Measurements from ENCODE around the gene TRMT10C. TPM values are rescaled to one million over a fixed set of nuclear protein-coding genes. Genes with fewer than 3 reads are reported as not detected.
A peak's percentile ranks its signal among the peaks of the same experiment; 100 is the strongest.

Gene TRMT10C
- total and polyA plus RNA-seq, 9 of the 15 experiments (the other 6 are each of a cell fraction or from before 2014, with no cell fraction given): 48.6 to 106 (median 63.9) TPM

- TF ChIP-seq, protein P1, sequence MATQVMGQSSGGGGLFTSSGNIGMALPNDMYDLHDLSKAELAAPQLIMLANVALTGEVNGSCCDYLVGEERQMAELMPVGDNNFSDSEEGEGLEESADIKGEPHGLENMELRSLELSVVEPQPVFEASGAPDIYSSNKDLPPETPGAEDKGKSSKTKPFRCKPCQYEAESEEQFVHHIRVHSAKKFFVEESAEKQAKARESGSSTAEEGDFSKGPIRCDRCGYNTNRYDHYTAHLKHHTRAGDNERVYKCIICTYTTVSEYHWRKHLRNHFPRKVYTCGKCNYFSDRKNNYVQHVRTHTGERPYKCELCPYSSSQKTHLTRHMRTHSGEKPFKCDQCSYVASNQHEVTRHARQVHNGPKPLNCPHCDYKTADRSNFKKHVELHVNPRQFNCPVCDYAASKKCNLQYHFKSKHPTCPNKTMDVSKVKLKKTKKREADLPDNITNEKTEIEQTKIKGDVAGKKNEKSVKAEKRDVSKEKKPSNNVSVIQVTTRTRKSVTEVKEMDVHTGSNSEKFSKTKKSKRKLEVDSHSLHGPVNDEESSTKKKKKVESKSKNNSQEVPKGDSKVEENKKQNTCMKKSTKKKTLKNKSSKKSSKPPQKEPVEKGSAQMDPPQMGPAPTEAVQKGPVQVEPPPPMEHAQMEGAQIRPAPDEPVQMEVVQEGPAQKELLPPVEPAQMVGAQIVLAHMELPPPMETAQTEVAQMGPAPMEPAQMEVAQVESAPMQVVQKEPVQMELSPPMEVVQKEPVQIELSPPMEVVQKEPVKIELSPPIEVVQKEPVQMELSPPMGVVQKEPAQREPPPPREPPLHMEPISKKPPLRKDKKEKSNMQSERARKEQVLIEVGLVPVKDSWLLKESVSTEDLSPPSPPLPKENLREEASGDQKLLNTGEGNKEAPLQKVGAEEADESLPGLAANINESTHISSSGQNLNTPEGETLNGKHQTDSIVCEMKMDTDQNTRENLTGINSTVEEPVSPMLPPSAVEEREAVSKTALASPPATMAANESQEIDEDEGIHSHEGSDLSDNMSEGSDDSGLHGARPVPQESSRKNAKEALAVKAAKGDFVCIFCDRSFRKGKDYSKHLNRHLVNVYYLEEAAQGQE (IDR thresholded peaks at IDR 0.05; ENCODE audit: borderline replicate concordance): peak; percentile 38; the same call in 1 of the 2 replicates
- TF ChIP-seq, protein P1 (CRISPR knock-in tag; IDR thresholded peaks at IDR 0.05; ENCODE audit: low read depth): no peak
- TF ChIP-seq, protein P2, sequence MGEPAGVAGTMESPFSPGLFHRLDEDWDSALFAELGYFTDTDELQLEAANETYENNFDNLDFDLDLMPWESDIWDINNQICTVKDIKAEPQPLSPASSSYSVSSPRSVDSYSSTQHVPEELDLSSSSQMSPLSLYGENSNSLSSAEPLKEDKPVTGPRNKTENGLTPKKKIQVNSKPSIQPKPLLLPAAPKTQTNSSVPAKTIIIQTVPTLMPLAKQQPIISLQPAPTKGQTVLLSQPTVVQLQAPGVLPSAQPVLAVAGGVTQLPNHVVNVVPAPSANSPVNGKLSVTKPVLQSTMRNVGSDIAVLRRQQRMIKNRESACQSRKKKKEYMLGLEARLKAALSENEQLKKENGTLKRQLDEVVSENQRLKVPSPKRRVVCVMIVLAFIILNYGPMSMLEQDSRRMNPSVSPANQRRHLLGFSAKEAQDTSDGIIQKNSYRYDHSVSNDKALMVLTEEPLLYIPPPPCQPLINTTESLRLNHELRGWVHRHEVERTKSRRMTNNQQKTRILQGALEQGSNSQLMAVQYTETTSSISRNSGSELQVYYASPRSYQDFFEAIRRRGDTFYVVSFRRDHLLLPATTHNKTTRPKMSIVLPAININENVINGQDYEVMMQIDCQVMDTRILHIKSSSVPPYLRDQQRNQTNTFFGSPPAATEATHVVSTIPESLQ (CRISPR knock-in tag; IDR thresholded peaks at IDR 0.05): peak; percentile 55; the same call in 1 of the 2 replicates
- TF ChIP-seq HIVEP1 (CRISPR knock-in tag; IDR thresholded peaks at IDR 0.05) (no peak), RBM34 (IDR thresholded peaks at IDR 0.05; ENCODE audit: borderline replicate concordance, insufficient read depth, low read length) (no peak), POLR2B (IDR thresholded peaks at IDR 0.05; ENCODE audit: low read depth, partially characterized antibody) (peak; percentile 78), ZFPM2 (CRISPR knock-in tag; IDR thresholded peaks at IDR 0.05) (no peak), HEY1 (CRISPR knock-in tag; IDR thresholded peaks at IDR 0.05; ENCODE audit: borderline replicate concordance) (no peak), MCM3 (IDR thresholded peaks at IDR 0.05) (no peak), MTA2 (IDR thresholded peaks at IDR 0.05; ENCODE audit: low read depth) (no peak), BMI1 (IDR thresholded peaks at IDR 0.05; ENCODE audit: low read length) (no peak)
- TF ChIP-seq, protein P3, sequence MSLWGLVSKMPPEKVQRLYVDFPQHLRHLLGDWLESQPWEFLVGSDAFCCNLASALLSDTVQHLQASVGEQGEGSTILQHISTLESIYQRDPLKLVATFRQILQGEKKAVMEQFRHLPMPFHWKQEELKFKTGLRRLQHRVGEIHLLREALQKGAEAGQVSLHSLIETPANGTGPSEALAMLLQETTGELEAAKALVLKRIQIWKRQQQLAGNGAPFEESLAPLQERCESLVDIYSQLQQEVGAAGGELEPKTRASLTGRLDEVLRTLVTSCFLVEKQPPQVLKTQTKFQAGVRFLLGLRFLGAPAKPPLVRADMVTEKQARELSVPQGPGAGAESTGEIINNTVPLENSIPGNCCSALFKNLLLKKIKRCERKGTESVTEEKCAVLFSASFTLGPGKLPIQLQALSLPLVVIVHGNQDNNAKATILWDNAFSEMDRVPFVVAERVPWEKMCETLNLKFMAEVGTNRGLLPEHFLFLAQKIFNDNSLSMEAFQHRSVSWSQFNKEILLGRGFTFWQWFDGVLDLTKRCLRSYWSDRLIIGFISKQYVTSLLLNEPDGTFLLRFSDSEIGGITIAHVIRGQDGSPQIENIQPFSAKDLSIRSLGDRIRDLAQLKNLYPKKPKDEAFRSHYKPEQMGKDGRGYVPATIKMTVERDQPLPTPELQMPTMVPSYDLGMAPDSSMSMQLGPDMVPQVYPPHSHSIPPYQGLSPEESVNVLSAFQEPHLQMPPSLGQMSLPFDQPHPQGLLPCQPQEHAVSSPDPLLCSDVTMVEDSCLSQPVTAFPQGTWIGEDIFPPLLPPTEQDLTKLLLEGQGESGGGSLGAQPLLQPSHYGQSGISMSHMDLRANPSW (CRISPR knock-in tag; IDR thresholded peaks at IDR 0.05): no peak
- TF ChIP-seq, protein P4, sequence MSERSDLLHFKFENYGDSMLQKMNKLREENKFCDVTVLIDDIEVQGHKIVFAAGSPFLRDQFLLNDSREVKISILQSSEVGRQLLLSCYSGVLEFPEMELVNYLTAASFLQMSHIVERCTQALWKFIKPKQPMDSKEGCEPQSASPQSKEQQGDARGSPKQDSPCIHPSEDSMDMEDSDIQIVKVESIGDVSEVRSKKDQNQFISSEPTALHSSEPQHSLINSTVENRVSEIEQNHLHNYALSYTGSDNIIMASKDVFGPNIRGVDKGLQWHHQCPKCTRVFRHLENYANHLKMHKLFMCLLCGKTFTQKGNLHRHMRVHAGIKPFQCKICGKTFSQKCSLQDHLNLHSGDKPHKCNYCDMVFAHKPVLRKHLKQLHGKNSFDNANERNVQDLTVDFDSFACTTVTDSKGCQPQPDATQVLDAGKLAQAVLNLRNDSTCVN (CRISPR knock-in tag; IDR thresholded peaks at IDR 0.05): no peak
Observed at GRCh38 chr3:101573449-101574387, 12.1 kb downstream of the TRMT10C start, which contains the start of gene PCNP (continued).
